GM21723 (cell line): ENCODE data around the gene RAB3IL1.

Experiments
- ATAC-seq: cut with Tn5 transposase; IDR thresholded peaks from one replicate; pipeline ENCODE4 v1.9.1; 2021; ENCODE audit warnings: mild to moderate bottlenecking, moderate library complexity; ENCODE audit not compliant: unreplicated experiment

The RAB3IL1 gene

DNA sequence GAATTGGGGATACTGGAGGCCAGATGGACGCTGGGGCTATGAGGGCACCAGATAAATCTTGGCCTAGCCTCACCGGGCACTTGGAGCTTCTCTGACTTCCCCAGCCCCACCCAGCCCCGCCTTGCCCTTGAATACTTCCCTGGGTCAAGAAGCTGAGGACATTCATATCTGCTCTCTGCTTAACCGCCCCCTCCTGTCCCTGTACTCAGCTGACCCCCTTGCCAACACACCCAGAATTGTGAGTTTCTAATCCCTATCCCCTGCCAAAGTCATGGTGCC, 48.0 kb downstream of the RAB3IL1 start:
- ATAC-seq: no peak

DNA sequence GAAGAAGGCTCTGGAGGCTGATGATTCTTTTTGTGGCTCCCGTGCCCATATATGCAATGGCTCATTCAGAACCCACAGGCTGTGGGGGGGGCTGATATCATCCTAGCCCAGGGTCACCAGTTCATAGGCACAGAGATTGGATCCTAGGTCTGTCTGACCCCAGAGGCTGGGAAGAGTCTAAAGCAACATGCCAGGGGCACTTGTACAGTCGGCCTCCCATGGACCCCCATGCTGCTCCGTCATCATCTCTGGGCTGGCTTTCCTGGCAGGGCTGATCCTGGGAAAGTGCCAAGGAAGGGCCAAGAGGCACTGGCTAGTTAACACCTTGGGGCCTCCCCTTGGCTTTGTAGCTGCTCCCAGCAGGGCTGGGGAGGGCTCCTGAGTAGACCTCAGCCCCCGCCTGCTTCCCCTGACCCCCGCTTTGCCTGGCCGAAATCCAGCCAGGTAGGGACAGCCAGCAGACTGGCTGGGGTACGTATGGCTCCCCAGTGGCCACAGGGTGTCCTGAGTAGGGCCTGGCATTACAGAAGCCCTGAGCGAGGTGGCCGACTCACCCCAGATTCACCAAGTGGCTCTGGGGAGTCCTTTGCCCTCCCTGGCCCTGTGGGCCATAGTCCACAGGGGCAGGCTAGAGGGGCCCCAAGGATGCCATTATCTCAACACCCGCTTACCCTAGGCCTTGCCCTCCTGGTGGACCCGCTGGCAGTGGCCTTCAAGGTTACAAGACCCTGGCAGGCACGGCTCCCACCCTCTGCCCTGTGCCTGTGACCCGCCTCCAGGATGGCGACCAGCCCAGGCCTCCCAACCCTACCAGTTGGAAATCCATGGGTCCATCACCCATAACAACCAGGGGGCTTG, 48.6 kb downstream of the RAB3IL1 start:
- no peak for ATAC-seq

DNA sequence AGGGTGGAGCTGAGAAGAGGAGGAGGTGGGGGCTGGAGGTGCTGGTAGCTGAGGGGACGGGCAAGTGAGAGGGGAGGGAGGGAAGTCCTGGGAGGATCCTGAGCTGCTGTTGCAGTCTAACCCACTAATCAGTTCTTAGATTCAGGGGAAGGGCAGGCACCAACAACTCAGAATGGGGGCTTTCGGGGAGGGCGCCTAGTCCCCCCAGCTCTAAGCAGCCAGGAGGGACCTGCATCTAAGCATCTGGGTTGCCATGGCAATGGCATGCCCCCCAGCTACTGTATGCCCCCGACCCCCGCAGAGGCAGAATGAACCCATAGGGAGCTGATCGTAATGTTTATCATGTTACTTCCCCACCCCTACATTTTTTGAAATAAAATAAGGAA, 50.4 kb downstream of the RAB3IL1 start:
- ATAC-seq: no peak

DNA sequence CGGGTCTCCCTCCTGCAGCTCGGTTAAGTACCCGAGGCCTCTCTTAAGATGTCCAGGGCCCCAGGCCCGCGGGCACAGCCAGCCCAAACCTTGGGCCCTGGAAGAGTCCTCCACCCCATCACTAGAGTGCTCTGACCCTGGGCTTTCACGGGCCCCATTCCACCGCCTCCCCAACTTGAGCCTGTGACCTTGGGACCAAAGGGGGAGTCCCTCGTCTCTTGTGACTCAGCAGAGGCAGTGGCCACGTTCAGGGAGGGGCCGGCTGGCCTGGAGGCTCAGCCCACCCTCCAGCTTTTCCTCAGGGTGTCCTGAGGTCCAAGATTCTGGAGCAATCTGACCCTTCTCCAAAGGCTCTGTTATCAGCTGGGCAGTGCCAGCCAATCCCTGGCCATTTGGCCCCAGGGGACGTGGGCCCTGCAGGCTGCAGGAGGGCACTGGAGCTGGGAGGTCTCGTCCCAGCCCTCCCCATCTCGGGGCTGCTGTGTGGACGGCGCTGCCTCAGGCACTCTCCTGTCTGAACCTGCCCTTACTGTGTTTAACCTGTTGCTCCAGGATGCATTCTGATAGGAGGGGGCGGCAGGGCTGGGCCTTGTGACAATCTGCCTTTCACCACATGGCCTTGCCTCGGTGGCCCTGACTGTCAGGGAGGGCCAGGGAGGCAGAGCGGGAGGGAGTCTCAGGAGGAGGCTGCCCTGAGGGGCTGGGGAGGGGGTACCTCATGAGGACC, 51.0 kb downstream of the RAB3IL1 start:
- no peak for ATAC-seq

DNA sequence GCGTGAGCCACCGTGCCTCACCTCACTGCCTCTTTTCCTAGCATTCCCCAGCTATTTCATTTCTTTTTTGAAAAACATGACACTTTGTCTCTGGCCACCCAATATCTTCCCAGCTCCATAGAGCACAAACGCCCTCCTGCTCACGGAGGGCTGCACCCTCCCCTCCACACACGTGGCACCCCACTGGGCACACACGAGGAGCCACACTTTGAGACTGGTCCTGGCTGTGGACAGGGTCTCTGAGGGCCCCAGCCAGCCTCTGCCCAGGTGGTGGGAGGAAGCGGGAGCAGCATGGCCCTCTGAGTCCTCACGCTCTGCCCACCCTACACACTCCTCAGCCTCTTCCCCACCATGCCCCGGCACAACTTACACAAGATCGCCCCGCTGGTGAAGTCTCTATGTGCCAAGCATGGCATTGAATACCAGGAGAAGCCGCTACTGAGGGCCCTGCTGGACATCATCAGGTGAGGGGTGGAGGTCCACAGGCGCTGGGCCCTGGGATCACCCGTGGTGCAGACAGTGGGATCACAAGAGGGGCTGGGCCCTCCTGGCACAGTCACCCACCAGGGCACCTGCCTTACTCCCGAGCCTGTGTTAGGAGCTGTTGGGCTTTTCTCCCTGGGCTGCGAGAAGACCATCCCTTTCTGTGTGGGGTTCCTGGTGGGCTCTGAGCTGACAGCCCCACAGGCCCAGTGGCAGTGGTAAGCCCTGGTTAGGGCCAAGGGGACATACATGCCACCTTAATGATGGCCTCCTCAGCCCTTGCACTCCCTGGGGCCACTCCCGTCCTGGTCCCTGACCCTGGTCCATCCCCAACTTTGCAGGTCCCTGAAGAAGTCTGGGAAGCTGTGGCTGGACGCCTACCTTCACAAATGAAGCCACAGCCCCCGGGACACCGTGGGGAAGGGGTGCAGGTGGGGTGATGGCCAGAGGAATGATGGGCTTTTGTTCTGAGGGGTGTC, 52.3 kb downstream of the RAB3IL1 start:
- no peak for ATAC-seq

DNA sequence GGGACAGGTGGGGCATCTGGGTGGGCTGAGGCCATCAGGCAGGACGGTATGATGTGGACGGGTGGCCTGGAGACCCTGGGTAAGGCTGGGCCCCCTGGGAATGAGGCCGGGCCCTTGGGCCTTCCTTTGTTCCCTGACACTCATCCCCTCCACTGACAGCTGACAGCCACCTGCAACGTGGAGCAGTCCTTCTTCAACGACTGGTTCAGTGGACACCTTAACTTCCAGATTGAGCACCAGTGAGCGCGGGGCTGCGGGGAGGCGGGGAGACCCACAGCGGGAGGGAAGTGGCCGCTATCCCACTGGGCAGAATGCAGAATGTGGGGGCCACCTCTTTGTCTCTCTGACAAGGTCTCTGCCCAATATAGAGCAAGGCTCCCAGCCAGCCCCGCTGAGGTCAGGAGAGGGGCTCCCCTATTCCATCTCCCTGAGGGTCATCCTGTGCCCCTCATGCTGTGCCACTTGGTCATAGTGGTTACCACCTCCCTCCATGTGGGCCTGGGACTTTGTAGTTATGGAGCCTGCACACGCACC, 53.8 kb downstream of the RAB3IL1 start:
- no peak for ATAC-seq

DNA sequence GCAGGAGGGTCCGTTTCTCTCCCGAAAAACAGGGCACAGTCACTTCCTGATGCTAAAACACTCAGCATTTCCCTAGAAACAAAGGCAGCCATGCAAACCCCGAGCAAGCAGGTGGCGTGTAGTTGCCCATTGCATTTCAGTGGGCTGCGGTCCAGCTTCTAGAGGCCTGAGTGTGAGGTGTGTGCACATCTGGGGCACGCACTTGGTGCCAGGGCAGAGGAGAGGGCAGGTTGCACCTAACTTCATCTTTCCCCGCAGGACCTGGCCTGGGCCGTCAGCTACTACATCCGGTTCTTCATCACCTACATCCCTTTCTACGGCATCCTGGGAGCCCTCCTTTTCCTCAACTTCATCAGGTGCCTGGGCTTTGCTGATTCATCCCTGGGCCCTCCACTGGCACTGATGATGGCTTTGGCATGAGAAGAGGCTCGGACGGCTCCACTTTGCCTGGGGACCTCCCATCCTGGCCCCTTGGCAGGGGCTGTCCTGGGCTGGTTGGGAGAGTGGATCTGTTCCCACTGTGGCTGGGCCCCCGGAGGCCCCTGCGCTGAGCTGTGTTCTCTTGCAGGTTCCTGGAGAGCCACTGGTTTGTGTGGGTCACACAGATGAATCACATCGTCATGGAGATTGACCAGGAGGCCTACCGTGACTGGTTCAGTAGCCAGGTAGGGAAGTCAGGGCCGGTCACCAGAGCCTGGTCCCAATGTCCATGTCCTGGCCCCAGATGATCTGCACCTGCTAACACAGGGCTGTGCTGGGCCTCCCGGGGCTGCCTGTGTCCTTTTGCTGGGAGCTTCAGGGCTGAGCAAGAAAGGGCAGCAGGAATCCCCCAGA, 54.4 kb downstream of the RAB3IL1 start:
- no peak for ATAC-seq

DNA sequence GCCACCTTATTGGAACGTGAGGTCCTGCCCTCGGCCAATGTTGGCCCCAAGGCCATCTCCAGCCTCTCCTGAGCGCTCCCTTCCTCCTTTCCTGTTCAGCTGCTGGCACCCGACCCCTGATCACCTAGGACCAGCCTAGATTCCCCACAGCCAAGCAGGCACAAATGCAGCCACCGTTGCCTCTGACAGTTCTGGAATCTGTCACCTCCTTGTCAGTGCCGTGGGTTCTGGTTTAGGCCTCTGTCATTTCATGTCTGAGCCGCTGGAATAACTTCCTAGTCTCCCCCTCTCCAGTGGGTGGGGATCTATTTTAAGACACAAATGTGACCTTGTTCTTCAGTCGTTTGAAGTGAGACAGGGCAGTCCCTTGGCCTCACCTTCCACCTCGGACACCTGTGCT, 55.7 kb downstream of the RAB3IL1 start:
- ATAC-seq: no peak

DNA sequence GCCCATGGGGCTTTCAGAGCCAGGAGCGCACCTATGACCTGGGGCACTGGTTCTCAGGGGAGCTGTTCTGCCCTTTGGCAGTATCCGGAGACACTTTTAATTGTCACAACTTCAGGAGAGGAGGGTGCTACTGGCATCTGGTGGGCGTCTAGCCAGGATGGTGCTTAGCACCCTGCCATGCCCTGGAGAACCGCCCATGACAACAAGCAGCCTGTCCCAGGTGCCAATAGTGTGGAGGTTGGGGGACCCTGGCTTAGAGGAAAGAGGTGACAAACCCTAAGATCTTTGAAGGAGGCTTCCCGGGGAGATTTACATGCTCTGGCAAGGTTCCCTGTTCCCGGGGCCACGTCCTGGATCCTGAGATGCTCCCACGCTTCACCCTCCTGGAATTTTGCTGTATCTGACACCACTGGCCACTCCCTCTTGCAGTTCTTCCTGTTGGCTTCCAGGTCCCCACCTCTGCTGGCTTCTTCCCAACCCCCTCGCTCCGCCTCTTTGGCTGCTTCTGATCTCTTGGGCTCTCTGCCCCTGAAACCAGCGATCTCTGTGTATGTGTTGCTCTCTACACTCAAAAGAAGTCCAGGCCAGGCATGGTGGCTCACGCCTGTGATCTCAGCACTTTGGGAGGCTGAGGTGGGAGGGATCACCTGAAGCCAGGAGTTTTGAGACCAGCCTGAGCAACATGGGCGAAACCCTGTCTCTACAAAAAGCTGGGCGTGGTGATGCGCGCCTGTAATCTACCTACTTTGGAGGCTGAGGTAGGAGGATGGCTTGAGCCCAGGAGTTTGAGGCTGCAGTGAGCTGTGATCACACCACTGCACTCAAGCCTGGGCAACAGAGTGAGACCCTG, 57.1 kb downstream of the RAB3IL1 start:
- ATAC-seq: no peak

DNA sequence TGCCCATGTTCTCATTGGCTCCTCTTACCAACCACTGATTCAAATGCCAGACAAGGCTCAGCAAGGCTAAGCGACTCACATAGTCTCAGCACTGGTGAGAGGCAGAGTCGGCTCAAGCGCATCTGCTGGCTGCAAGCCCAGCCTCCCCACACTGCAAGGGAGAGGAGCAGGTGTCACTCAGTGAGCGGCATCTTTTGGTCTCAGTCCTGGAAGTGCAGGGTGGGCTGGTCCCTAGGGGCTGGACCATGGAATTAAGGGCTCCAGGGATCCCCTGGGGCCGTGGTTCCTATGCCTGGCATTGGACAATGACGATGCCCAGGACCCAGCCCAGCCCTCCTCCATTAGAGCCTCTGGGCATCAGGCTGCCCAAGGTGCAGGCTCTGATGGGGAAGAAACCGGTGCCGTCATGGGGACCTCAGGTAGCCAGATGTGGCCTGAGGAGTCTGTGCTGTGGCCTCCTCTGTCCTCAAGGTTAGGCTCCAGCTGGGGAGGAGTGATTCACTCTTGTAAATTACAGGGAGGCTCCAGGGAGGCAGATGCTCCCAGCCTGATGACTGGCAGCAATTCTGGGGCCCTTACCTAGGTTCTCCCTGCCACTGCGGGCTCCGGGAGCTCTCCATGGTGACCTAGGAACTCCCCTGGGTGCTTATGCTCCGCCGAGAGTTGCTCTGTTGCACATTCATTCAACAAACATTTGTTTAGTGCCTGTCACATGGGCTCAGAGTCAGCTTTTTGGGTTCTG, 61.3 kb downstream of the RAB3IL1 start:
- no peak for ATAC-seq

DNA sequence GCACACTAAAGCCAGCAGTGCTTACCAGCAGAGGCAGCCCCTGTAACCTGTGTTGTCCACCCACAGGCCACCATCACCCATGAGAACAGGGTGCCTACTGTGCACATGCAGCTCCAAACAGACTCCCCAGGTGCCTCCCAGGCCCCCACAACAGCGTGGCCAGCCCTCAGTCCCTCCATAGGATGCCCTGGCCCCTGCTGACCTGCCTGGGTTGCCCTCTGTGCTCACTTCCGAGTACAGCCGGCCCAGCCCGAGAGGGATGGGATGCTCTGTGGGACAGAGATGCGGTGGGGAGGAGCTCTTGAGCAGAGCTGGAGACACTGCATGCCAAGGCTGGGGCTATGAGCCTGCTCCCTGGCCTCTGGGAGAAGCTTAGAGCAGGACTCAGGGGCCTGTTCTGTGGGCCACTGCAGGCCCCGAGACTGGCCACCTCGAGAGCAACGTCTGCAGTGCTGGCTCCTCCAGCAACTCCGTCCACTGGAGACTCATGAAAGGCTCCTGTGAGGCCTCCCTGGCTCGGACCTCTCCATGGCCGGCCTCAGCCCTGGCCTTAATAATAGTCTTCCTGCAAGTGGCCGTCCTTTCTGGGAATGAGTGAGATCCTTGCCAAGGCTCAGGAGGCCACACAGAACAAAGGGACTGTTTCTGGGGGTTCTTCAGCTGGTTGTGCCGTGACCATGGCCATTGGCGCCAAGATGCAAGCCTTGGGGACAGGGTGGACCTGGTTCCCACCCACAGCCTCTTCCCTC, 62.2 kb downstream of the RAB3IL1 start:
- ATAC-seq: no peak

DNA sequence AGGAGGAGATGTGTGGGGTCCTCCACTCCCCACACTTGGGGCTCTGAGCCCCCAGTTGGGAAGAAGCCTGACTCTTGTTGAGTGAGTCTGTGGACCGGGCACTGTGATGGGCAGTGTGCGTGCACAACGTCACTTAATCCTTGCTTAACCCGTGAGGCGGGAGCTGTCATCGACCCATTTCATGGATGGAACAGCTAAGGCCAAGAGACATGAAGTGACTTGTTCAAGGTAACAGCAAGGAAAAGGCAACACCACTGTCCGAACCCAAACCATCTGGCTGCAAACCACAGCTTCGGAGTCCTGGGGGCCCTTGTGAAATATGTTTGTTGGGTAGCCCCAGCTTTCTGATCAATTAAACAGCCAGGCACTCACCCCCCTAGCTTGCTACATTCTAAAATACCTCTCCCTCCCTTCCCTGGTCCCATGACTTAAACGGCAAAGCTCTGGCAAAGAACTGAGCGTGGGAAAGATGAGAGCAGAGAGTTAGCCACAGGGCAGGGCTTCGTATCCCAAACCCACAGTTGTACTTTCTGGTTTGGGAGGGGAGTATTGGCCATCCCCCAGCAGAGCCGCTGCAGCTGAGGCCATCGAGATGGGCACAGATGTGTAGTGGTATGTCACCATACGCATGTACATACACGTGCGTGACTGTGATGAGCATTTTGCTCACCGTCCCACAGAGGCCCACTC, 63.0 kb downstream of the RAB3IL1 start:
- ATAC-seq: no peak

DNA sequence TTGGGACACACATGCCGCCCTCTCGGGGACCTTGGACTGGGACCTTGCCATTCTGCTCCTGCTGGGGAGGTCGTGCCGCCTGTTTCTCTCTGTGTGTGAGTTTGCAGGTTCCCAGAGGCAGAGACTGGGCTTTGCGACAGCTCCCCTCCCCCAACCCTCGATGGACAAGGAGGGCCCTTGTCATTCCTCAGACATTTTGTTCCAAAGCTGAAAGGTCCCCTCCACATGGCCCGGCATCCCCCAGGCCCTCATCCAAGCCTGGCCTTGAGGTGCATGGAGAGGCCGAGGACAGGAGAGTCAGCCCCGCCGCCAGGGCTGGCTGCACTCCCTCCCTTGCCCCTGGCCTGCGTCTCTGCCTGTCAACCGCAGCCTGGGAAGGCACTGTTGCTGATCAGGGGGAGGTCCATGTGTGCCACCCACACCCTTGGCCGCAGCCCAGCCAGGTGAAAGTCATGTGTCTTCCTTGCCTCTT, 63.6 kb downstream of the RAB3IL1 start:
- ATAC-seq: no peak

DNA sequence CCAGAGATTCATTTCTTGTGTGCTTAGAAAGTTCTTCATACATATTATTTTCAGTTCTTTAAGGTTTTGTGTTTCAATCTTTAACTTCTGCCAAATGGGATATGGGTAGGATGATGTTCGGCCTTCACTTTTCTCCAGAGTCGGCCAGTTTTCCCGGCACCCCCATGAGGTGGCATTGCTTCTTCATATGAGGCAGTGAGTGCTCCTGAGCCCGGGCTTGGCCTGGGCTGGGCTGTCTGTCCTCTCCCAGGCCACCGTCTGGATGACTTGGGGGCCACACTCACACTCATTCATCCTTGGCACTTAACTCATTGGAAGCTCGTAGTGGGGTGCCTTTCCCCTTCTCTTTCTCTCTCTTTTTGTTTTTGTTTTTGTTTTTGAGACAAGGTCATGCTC, 65.5 kb downstream of the RAB3IL1 start:
- ATAC-seq: no peak

DNA sequence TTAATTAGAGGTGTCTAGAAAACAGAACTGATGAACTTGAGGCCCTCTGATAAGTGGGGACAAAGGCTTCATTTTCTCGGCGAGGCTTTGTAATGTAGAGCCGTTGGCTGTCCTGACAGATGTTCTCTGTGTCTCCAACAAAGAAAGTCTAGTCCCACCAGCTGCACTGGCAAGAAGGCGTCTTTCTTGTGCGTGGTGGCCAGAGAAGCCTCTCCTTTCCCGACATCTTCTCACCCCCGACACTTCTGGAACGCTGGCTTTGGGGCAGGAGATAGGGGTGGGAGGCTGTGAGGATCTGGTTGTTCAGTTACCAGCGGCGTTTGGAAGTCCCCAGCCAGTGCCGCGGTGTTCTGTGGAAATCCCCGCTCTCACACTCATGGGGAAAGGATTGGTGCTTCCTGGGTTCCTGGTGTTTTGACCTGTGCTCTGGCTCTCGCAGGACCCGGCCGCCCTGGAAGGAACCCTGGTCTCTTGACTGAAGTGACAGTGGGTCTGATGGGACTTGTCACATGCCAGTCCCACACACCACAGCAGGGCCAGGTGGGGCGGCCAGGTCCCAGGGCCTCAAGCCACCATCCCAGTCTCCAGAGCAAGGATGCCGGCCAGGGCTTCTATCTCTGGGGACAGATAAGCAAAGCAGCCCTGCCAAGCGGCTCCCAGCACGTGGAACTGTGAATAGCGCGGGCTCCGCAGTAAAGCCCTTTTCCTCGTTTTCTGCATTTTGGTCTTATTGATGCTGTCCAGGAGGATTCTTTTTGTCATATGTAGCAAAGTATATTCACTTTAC, 66.1 kb downstream of the RAB3IL1 start:
- no peak for ATAC-seq

DNA sequence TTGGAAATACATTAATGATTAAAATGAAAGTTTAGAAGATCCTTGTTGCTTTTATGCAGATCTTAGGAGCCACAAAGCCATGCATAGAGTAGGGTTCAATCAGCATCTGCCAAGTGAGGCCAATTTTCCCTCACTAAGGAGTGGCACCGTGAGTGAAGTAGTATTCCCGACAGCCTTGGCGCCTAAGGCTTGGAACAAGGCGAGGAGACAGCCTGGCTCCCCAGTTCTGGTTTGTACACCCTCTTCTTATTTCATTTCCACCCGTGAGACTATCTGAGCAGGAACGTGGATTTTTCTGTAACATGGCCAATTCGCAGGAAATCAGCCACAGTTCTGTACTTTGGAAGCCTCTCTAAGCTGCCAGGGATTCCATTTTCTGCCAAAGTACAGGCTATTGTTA, 66.7 kb downstream of the RAB3IL1 start:
- ATAC-seq: no peak

DNA sequence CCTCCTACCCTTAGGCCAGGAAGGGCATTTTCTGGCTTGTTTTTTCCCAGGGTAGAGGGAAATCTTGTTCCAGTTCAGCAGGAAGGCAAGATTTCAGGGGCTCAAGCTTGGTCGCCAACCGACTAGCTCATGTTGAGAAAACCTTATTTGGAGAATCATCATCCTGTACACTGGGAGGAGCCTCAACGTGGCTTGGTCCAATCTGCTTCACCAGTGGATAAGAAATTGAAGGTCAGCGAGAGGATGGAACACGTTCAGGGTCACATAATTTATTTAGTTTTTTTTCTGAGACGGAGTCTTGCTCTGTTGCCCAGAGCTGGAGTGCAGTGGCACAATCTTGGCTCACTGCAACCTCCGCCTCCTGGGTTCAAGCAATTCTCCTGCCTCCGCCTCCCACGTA, 68.7 kb downstream of the RAB3IL1 start:
- ATAC-seq: no peak
